SU-DHL-6 (cell line): ENCODE data around the gene PDGFRA.

ENCODE experiments used
- H2AFZ ChIP-seq: fragments of 200-600 bp; sonication (generic); 2 replicates; pipeline ENCODE4 v1.6.1; 2014; ENCODE audit warnings: low read depth, mild to moderate bottlenecking, moderate library complexity, mixed read lengths, antibody characterized with exemption, low read length; ENCODE audit not compliant: severe bottlenecking
- H3F3A ChIP-seq: fragments of 200-600 bp; shearing (Covaris generic); 2 replicates; pipeline ENCODE4 v1.6.0; 2016; ENCODE audit warnings: antibody characterized with exemption, mild to moderate bottlenecking; ENCODE audit not compliant: insufficient read depth
- H3K27ac ChIP-seq: fragments of 200-600 bp; sonication (generic); 2 replicates; pipeline ENCODE4 v1.5.1; 2016; ENCODE audit warnings: low read depth, mild to moderate bottlenecking, low read length, moderate library complexity, mixed read lengths
- H3K27me3 ChIP-seq: fragments of 200-600 bp; sonication (generic), shearing (Covaris generic); 2 replicates; pipeline ENCODE4 v1.6.0; 2014; ENCODE audit warnings: mild to moderate bottlenecking, low read length
- H3K36me3 ChIP-seq: fragments of 200-600 bp; sonication (generic); 2 replicates; pipeline ENCODE4 v1.6.1; 2014; ENCODE audit warnings: mild to moderate bottlenecking, low read length, mixed read lengths
- H3K4me2 ChIP-seq: fragments of 300-600, 200-600 bp; shearing (Covaris generic), sonication (generic); 2 replicates; pipeline ENCODE4 v1.6.0; 2014; ENCODE audit warnings: low read length, low read depth, mild to moderate bottlenecking; ENCODE audit not compliant: poor library complexity, severe bottlenecking
- H3K4me3 ChIP-seq: fragments of 200-600 bp; sonication (generic); 2 replicates; pipeline ENCODE4 v1.5.1; 2014; ENCODE audit warnings: antibody characterized with exemption, low read length, mild to moderate bottlenecking, mixed read lengths; ENCODE audit not compliant: insufficient read depth, poor library complexity, severe bottlenecking
- H3K79me2 ChIP-seq: fragments of 200-600 bp; sonication (generic); 2 replicates; pipeline ENCODE4 v1.6.1; 2014; ENCODE audit warnings: mild to moderate bottlenecking, low read length, moderate library complexity; ENCODE audit not compliant: insufficient read depth
- H3K9ac ChIP-seq: fragments of 200-600 bp; sonication (generic); 2 replicates; pipeline ENCODE4 v1.7.0; 2014; ENCODE audit warnings: mild to moderate bottlenecking, low read length
- H3K9me2 ChIP-seq: fragments of 200-600 bp; sonication (generic); replicated peaks from 2 replicates; pipeline ENCODE4 v1.6.1; 2014; ENCODE audit warnings: low read length; ENCODE audit not compliant: insufficient read depth
- H3K9me3 ChIP-seq: fragments of 200-600 bp; sonication (generic); 2 replicates; pipeline ENCODE4 v1.6.1; 2014; ENCODE audit warnings: low read length, mixed read lengths; ENCODE audit not compliant: insufficient read depth
- H4K20me1 ChIP-seq: fragments of 200-600 bp; sonication (generic); 2 replicates; pipeline ENCODE4 v1.6.1; 2014; ENCODE audit warnings: low read depth, mild to moderate bottlenecking, antibody characterized with exemption, low read length, moderate library complexity, mixed read lengths
- EZH2phosphoT487 ChIP-seq: fragments of 200-600 bp; sonication (generic), shearing (Covaris generic); conservative IDR thresholded peaks from 2 replicates; pipeline ENCODE4 v1.6.1; 2018; ENCODE audit warnings: mild to moderate bottlenecking, antibody characterized with exemption, low read length, moderate library complexity, mixed read lengths
- TF ChIP-seq, protein P1 (sequence below): fragments of 200-600 bp; sonication (generic); IDR thresholded peaks from one replicate; pipeline ENCODE4 v1.5.1; 2017; ENCODE audit warnings: antibody characterized with exemption, mild to moderate bottlenecking, low read length, moderate library complexity; ENCODE audit not compliant: insufficient read depth, poor library complexity, severe bottlenecking

PDGFRA gene

DNA sequence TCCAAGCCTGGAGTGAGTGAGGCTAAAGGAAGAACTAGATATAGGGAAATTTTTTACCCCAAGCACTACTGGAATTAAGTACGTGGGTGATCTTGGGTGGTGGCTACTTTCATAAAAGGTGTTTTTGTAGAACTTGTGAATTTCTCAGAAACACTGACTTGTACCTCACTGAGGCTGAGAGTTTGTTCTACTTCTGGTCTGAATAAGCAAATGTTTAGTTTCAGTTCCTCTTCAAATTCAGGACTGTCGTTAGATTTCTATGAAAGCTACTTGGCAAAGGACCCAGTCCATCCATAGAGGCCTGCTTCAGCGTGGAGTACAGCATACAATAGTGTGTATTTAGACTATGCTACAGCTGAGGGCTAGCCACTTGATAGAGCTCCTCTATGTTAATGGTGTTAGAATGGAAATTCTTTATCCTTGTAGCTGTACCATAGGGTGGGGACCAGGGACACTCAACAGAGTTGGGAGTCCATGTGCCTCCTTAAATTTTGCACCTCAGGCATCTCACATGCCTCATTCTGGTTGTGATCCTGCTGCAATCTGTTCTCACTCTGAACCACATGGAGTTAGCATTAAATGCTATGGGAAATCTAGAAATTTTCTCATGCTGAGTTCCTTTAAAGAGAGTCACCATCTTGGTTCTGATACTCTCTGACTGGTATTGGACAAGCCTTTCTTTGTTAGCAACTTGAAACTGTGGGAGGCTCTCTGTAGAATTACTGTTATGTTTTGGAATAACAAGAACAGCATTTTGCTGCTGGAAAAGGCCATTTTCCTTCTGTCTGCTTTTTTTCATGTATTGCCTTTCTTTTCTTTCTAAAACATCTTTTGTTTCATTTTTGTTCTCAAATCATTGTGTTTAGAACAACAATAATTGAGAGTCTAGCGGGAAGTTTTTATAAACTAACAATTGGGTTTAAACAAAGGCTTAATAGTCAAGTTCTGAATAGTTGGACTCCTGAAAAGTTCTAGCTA, 86.8 kb downstream of the PDGFRA start:
- H4K20me1 ChIP-seq = no peaks in the 10 kb centered on the region
- H3K9me3 ChIP-seq = no peaks in the 10 kb centered on the region
- no peak overlapping the region for H2AFZ ChIP-seq
- H3K4me2 ChIP-seq = no peak overlapping the region
- no peaks in the 10 kb centered on the region for H3F3A ChIP-seq
- TF ChIP-seq, protein P1, sequence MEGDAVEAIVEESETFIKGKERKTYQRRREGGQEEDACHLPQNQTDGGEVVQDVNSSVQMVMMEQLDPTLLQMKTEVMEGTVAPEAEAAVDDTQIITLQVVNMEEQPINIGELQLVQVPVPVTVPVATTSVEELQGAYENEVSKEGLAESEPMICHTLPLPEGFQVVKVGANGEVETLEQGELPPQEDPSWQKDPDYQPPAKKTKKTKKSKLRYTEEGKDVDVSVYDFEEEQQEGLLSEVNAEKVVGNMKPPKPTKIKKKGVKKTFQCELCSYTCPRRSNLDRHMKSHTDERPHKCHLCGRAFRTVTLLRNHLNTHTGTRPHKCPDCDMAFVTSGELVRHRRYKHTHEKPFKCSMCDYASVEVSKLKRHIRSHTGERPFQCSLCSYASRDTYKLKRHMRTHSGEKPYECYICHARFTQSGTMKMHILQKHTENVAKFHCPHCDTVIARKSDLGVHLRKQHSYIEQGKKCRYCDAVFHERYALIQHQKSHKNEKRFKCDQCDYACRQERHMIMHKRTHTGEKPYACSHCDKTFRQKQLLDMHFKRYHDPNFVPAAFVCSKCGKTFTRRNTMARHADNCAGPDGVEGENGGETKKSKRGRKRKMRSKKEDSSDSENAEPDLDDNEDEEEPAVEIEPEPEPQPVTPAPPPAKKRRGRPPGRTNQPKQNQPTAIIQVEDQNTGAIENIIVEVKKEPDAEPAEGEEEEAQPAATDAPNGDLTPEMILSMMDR = no peak
- TF ChIP-seq EZH2phosphoT487 = no peak
- no peaks in the 10 kb centered on the region for H3K36me3 ChIP-seq
- H3K9me2 ChIP-seq = no peaks in the 10 kb centered on the region
- no peak overlapping the region for H3K27ac ChIP-seq
- no peaks in the 10 kb centered on the region for H3K79me2 ChIP-seq
- no peaks in the 10 kb centered on the region for H3K27me3 ChIP-seq
- H3K9ac ChIP-seq = no peak overlapping the region
- no peak overlapping the region for H3K4me3 ChIP-seq

DNA sequence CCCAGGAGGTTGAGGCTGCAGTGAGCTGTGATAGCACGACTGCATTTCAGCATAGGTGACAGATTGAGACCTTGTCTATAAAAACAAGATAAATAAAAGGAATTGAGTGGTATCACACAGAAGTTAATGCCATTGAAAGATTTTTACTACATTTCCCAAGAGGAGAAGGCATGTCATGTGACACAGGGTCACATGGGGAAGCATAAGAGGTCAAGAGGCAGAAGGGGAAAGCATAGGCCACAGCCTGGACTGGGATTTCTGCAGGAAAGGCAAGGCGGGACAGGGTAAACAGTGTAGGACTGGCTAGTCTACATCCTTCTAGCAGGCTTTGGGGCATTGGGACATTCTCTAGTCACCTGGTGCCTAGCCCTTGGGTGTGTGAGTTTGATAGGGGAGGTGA, 88.6 kb downstream of the PDGFRA start:
- Histone ChIP-seq H2AFZ (no peak overlapping the region), H3K27ac (no peak overlapping the region), H3K4me3 (no peak overlapping the region), H3K9me2 (no peaks in the 10 kb centered on the region), H4K20me1 (no peaks in the 10 kb centered on the region), H3K9me3 (no peaks in the 10 kb centered on the region), H3F3A (no peaks in the 10 kb centered on the region), H3K27me3 (no peaks in the 10 kb centered on the region), H3K79me2 (no peaks in the 10 kb centered on the region), H3K9ac (no peak overlapping the region), H3K4me2 (no peak overlapping the region), H3K36me3 (no peaks in the 10 kb centered on the region)
- TF ChIP-seq, protein P1 = no peak
- TF ChIP-seq EZH2phosphoT487 = no peak

DNA sequence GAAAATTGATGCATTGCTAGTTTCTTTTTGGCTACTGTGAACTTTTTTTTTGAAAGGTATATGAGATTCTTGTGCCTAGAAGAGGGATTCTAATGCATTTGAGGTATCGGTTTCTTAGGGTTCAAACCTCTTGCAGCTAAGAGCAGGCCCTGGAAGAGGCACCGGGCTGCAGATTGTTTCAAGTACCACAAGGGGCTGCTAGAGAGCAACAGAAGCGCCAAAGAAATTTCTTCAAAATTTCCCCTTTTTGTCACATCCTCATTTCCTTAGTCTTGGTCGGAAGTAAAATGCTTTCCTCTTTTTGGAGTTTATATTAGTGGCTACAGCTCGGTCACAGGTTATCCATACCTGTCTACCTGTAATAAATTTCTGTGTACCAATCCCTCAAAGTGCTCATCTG, 89.8 kb downstream of the PDGFRA start:
- Histone ChIP-seq H3K9ac (no peak overlapping the region), H3K27me3 (no peaks in the 10 kb centered on the region), H4K20me1 (no peaks in the 10 kb centered on the region), H3K9me3 (no peaks in the 10 kb centered on the region), H3F3A (no peaks in the 10 kb centered on the region), H3K36me3 (no peaks in the 10 kb centered on the region), H3K4me3 (no peak overlapping the region), H2AFZ (no peak overlapping the region), H3K4me2 (no peak overlapping the region), H3K27ac (no peak overlapping the region), H3K79me2 (no peaks in the 10 kb centered on the region), H3K9me2 (no peaks in the 10 kb centered on the region)
- TF ChIP-seq, protein P1 = peak; percentile 46
- no peak for TF ChIP-seq EZH2phosphoT487
